Putamen (tissue), 1 donor: ENCODE measurements around the gene NCCRP1.

Source experiments
- DNase-seq: peaks from one replicate; pipeline ENCODE4 v3.0.0-alpha.2; 2016; ENCODE audit warnings: low spot score

The NCCRP1 gene

DNA sequence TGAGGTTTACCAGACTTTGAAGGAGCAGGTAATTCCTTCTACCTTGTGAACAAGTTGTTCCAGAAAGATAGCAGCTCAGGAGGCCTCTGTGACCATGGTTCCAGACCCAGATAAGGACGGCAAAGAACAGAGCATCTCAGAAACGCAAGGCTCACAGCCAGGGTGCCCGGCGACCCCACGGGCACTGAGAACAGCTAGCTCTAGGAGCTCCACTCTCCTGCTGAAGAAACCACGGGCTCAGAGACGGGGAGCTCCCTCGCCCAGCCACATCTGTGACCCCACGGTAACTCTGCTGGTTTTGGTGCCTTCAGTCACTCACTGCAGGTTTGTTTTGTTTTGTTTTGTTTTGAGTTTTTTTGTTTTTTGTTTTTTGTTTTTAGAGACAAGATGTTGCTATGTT lies 16.0 kb upstream of the NCCRP1 start:
- DNase-seq: no peak

GRCh38 chr19:39181500-39182173 lies 15.1 kb upstream of the NCCRP1 start:
- DNase-seq: no peak

- no peak for DNase-seq
Observed at GRCh38 chr19:39182174-39182505, 14.6 kb upstream of the NCCRP1 start.

GRCh38 chr19:39183104-39183503 lies 13.7 kb upstream of the NCCRP1 start:
- DNase-seq: no peak

DNA sequence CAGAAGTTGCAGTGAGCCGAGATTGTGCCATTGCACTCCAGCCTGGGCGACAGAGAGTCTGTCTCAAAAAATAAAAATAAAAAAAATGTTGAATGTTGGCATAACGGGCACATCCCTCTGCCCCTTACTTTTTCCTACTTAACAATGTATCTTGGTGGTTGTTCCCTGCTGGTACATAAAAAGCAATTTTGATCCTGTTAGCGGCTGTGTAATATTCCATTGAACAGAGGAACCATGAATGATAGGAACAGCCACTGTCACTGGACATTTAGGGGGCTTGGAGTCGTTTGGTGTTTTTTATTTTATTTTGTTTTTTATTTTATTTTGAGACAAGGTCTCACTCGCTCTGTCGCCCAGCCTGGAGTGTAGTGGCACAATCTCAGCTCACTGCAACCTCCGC lies 10.4 kb upstream of the NCCRP1 start:
- no peak for DNase-seq

GRCh38 chr19:39187552-39187943 lies 9.2 kb upstream of the NCCRP1 start:
- DNase-seq: no peak

DNA sequence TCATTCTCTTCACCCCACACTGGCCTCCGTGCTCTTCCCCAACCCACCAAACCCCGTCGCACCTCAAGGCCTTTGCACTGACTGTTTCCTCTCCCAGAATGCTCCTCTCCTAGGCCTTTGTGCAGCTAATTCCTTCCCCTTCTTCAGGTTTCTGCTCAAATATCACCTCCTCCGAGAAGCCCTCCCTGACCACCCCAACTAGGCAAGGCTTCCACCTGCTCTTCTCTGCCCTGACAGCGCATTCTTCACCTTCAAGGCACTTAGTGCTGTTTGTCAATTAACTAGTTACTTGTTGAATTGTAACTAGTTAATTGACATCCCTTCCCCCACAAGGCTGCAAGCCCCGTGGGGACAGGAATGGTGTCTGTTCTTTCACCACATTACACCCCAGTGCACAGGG lies 7.8 kb upstream of the NCCRP1 start:
- DNase-seq: no peak

DNA sequence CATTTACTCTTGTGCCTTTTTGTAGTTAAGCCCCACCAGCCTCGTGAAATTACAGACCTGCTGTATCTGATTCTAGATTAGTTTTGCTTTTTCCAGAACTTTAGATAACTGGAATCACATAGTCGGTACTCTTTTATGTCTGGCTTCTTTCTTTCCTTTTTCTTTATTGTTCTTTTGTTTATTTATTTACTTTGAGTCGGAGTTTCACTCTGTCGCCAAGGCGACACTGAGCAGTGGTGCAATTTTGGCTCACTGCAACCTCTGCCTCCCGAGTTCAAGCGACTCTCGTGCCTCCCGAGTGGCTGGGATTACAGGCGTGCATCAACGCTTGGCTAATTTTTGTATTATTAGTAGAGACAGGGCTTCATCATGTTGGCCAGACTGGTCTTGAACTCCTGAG lies 6.0 kb upstream of the NCCRP1 start:
- DNase-seq: no peak

DNA sequence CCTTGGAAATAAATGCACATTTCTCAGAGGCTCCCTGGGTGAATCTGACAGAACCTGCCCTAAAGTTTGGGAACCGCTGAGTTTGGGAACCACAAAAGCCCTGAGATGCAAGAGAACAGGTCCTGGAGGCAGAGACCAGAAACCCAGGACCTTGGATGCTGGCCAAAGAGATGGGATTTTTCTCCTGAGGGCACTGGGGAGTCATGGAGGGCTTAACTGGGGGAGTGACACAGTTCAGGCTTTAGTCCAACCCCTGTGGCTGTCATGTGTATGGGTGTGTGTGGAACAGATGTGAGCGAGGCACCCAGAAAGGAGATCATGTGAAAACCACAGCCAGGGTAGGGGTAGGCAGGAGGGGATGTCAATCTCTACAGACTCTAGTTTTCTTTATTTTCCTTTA lies 3.9 kb upstream of the NCCRP1 start:
- no peak for DNase-seq

DNA sequence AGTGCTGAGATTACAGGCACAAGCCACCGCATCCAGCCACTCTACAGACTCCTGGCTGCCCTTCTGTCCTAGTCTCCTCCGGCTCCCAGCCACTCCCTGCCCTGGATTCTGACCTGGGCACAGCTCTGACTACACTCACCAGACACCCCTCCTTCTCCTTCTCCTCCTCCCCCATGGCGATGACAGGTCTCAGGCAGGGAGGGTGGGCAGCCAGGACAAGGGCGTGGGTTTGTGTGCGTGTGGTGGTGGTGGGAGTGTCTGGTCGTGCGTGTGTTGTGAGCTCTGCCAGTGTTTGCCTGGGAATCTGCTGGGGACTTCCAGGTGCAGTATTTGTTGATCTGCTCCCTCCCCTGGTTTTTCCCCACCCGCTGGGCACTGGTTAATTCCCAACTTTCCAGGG lies 3.0 kb upstream of the NCCRP1 start:
- no peak for DNase-seq

DNA sequence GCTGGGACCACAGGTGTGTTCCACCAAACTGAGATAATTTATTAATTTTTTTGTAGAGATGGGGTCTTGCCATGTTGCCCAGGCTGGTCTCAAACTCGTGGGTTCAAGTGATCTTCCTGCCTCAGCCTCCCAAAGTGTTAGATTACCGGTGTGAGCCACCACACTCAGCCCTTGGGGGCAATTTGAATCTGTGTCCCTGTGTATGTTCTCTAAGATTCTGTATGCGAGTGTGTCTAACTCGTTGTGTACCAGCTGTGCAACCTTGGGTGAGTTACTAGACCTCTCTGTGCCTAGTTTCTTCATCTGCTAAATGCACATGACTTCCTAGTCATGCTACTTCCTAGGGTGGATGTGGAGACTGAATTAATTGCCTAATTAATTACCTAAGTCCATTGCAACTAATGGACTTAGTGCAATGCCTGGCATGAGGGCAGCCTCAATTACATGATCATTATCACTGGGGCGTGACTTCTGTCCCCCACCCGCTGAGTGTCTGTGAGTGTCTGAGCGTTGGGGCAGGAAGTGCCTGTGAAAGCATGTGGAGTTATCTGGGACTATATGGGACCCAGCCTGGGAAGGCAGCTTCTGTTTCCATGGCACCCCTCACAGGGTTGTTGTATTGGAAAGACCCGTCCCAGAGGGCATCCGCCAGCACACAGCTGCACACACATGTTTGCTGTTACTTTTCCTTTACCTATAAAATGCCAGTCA lies 1.8 kb upstream of the NCCRP1 start:
- no peak for DNase-seq

DNA sequence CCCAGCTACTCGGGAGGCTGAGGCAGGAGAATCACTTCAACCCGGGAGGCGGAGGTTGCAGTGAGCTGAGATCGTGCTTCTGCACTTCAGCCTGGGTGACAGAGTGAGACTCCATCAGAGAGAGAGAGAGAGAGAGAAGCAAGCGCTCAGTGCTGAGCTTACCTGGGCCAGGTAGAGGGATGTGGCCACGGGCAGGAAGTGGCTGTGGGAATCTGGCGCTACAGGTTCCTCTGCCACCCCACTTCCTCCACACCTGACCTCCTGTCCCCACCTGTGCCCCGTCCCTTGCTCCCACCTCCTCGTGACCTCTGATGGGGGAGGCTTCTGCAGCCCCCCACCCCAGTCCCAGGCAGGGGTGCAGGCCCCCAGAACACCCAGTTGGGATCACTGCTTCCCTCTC lies 1.0 kb upstream of the NCCRP1 start:
- DNase-seq: no peak

- no peak for DNase-seq
Observed at GRCh38 chr19:39196320-39196719, 444 bp upstream of the NCCRP1 start.

GRCh38 chr19:39197808-39198207 lies 1.0 kb downstream of the NCCRP1 start:
- no peak for DNase-seq

- DNase-seq: peak; percentile 53
Observed at GRCh38 chr19:39199025-39199424, 2.3 kb downstream of the NCCRP1 start.

GRCh38 chr19:39200066-39200802 lies 3.5 kb downstream of the NCCRP1 start:
- no peak for DNase-seq

GRCh38 chr19:39200803-39201115 lies 4.0 kb downstream of the NCCRP1 start:
- DNase-seq: no peak

DNA sequence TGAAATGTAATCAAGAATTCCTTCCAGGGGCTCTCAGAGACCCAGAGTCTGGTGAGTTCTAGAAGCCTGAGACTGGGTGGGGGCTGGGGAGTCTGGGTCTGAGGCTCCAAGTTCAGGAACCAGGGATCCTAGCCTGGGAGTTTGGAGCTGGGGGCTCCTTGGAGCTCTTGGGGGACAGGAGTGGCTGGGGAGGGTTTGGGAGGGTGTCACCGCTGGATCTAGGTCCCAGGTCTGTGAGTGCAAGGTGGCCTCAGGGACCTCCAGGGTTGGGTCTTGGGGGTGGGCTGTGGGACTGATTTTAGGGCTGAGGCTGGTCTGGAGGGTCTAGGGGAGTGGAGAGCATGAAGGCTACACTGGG lies 6.2 kb downstream of the NCCRP1 start:
- DNase-seq: no peak

DNA sequence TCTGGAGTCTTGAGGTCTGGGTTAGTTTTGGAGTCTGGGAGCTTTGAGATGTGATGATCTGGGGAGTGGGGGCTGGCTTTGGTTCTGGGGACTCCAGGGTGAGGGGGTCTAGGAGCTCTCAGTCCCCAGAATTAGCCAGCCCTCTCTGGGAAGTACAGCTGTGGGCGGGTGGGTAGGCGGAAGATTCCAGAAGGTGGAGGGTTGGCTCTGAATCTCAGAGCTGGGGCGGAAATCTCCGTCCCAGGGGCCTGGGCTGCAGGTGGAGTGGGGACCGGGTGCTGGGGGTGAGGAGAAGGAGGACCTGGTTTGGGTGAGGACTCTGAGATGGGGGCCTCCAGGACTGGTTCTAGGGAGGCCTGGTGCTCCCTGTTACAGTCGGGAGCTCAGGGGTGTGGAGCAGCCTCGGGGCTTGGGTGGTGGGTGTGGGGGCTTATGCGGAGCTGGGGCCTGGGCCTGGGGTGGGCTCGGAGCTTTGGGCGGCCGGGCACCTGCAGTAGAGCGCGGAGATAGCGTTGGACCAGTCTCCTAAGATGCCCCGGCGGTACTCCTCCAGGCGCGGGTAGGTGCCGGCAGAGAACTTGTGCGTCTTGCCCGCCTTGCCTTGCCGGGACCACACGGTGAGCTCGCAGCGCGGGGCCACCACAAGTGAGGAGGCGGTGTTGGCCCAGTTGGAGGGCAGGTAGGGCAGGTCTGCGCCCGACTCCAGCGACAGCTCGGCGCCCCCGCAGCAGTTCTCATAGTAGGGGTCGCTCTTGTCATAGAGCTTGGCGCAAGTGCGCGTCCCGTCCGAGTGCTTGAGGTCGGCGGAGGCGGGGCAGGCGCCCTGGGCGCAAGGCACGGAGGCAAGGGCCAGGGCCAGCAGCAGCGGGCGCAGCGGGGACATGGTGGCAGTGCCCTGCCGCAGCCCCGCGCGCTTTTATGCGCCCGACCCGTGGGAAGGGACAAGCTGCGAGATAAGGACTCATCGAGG lies 6.9 kb downstream of the NCCRP1 start, which contains the start of gene SYCN:
SYCN (minus strand) TSS at position 892 of the 970 bp plus-strand sequence; CDS start at position 883, 9 bp downstream.
- no peak for DNase-seq

DNA sequence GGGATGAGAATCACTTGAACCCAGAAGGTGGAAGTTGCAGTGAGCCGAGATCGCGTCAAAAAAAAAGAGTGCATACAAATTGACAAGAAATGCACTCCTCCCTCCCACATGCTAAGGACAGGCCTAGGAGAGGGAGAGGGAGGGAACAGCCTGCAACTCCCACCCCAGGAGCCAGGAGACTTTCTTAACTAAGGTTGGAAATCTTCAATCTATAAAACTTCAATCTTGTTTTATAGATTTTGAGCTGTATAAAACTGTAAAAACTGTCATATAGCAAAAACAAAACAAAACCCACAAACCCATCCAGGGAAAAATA lies 8.6 kb downstream of the NCCRP1 start:
- DNase-seq: no peak

- DNase-seq: no peak
Observed at GRCh38 chr19:39206122-39206521, 9.4 kb downstream of the NCCRP1 start.

GRCh38 chr19:39207293-39207836 lies 10.6 kb downstream of the NCCRP1 start:
- no peak for DNase-seq
